Mononuclear cell (primary cell): ENCODE data around the gene CPSF4L. TPM values are rescaled to one million over a fixed set of nuclear protein-coding genes. Genes with fewer than 3 reads are reported as not detected.

Source experiments
- total RNA-seq: library from RNA; depleted of rRNA; stranded (reverse); fragments of >200 nt; gene quantifications from one replicate; pipeline ENCODE4 v1.2.3, GENCODE V29; 2012

The CPSF4L gene
- total RNA-seq, 1 donor = 0.10 TPM

Other genes starting within 250 kb of the CPSF4L start
- 14.4 TPM for gene SLC39A11, start 169.2 kb downstream of the CPSF4L start, total RNA-seq
- gene SSTR2, start 96.9 kb downstream of the CPSF4L start, total RNA-seq = 0.52 TPM
- 28.9 TPM for gene COG1, start 68.8 kb downstream of the CPSF4L start, total RNA-seq
- gene CDC42EP4, start 50.1 kb upstream of the CPSF4L start, total RNA-seq = 11.5 TPM